DOHH2 (cell line): ENCODE data around the gene PQBP1.
A peak's percentile ranks its signal among the peaks of the same experiment; 100 is the strongest.

ENCODE experiments used
- H3F3A ChIP-seq: fragments of 200-600 bp; sonication (generic), shearing (Covaris generic); 2 replicates; pipeline ENCODE4 v1.6.0; 2016; ENCODE audit warnings: antibody characterized with exemption, mild to moderate bottlenecking; ENCODE audit not compliant: control insufficient read depth, insufficient read depth
- H3K27ac ChIP-seq: fragments of 200-600 bp; sonication (generic); 2 replicates; pipeline ENCODE4 v1.5.1; 2014; ENCODE audit warnings: low read depth, mild to moderate bottlenecking, low read length, moderate library complexity
- H3K27me3 ChIP-seq: fragments of 200-600 bp; sonication (generic); 2 replicates; pipeline ENCODE4 v1.6.1; 2014; ENCODE audit warnings: mild to moderate bottlenecking, low read length, mixed read lengths; ENCODE audit not compliant: control insufficient read depth
- H3K36me3 ChIP-seq: fragments of 200-600 bp; sonication (generic); 2 replicates; pipeline ENCODE4 v1.6.1; 2014; ENCODE audit warnings: mild to moderate bottlenecking, low read length, moderate library complexity, mixed read lengths; ENCODE audit not compliant: control insufficient read depth
- H3K4me1 ChIP-seq: fragments of 200-600 bp; sonication (generic); 2 replicates; pipeline ENCODE4 v1.6.1; 2014; ENCODE audit warnings: mild to moderate bottlenecking, low read length, mixed read lengths; ENCODE audit not compliant: control insufficient read depth
- H3K4me2 ChIP-seq: fragments of 200-600 bp; sonication (generic); 2 replicates; pipeline ENCODE4 v1.6.0; 2014; ENCODE audit warnings: mild to moderate bottlenecking, low read length, moderate library complexity
- H3K4me3 ChIP-seq: fragments of 200-600 bp; sonication (generic); 2 replicates; pipeline ENCODE4 v1.5.1; 2014; ENCODE audit warnings: mild to moderate bottlenecking, low read length, mixed read lengths
- H3K79me2 ChIP-seq: fragments of 200-600 bp; sonication (generic); 2 replicates; pipeline ENCODE4 v1.6.1; 2014; ENCODE audit warnings: mild to moderate bottlenecking, low read length, mixed read lengths; ENCODE audit not compliant: control insufficient read depth
- H3K9me2 ChIP-seq: fragments of 200-600 bp; sonication (generic); replicated peaks from 2 replicates; pipeline ENCODE4 v1.6.1; 2014; ENCODE audit warnings: mild to moderate bottlenecking, low read length, mixed read lengths; ENCODE audit not compliant: control insufficient read depth
- H3K9me3 ChIP-seq: fragments of 200-600 bp; sonication (generic); 2 replicates; pipeline ENCODE4 v1.6.1; 2014; ENCODE audit warnings: antibody characterized with exemption, low read length, mixed read lengths; ENCODE audit not compliant: control insufficient read depth, insufficient read depth
- H4K20me1 ChIP-seq: fragments of 200-600 bp; sonication (generic); 2 replicates; pipeline ENCODE4 v1.6.0; 2014; ENCODE audit warnings: low read depth, mild to moderate bottlenecking, antibody characterized with exemption, low read length, moderate library complexity; ENCODE audit not compliant: control insufficient read depth, insufficient read depth
- CTCF ChIP-seq: fragments of 200-600 bp; sonication (generic); IDR thresholded peaks from one replicate; pipeline ENCODE4 v1.5.1; 2014; ENCODE audit warnings: antibody characterized with exemption, mild to moderate bottlenecking, low read depth, low read length; ENCODE audit not compliant: poor library complexity, severe bottlenecking
- EZH2phosphoT487 ChIP-seq: fragments of 200-600 bp; sonication (generic); IDR thresholded peaks from 2 replicates; pipeline ENCODE4 v1.6.1; 2017; ENCODE audit warnings: borderline replicate concordance, mild to moderate bottlenecking, antibody characterized with exemption, low read length, moderate library complexity, mixed read lengths

PQBP1 gene

GRCh38 chrX:48920718-48921104 is 23.0 kb downstream of the PQBP1 start:
- H3K79me2 ChIP-seq: peaks cover 30% of the 10 kb centered on the region
- H3K4me1 ChIP-seq: peaks cover 28% of the 10 kb centered on the region
- peak overlapping the region; percentile 61 for H3K4me2 ChIP-seq
- peaks cover 10% of the 10 kb centered on the region for H3F3A ChIP-seq
- TF ChIP-seq EZH2phosphoT487: no peak
- TF ChIP-seq CTCF: no peak
- H3K4me3 ChIP-seq: no peak overlapping the region
- 0 out of 2 replicates have a peak, but pooled peaks cover 7% of the 10 kb centered on the region for H4K20me1 ChIP-seq
- H3K27me3 ChIP-seq: no peaks in the 10 kb centered on the region
- H3K27ac ChIP-seq: peak overlapping the region; percentile 64
- peaks cover 34% of the 10 kb centered on the region for H3K36me3 ChIP-seq
- H3K9me2 ChIP-seq: no peaks in the 10 kb centered on the region
- no peaks in the 10 kb centered on the region for H3K9me3 ChIP-seq

- Histone ChIP-seq H3K4me1 (peaks cover 33% of the 10 kb centered on the region), H4K20me1 (no peaks in the 10 kb centered on the region), H3K36me3 (peaks cover 28% of the 10 kb centered on the region), H3K79me2 (peaks cover 9% of the 10 kb centered on the region), H3K27ac (no peak overlapping the region), H3K9me3 (no peaks in the 10 kb centered on the region), H3F3A (peaks cover 10% of the 10 kb centered on the region), H3K27me3 (no peaks in the 10 kb centered on the region), H3K4me3 (no peak overlapping the region), H3K4me2 (no peak overlapping the region), H3K9me2 (no peaks in the 10 kb centered on the region)
- TF ChIP-seq CTCF: no peak
- TF ChIP-seq EZH2phosphoT487: no peak
Observed at GRCh38 chrX:48923771-48924170, 26.0 kb downstream of the PQBP1 start.

GRCh38 chrX:48924270-48924669 is 26.5 kb downstream of the PQBP1 start:
- Histone ChIP-seq H3K27ac (no peak overlapping the region), H3K79me2 (peaks cover 9% of the 10 kb centered on the region; the same call in 1 of the 2 replicates), H3K4me1 (peaks cover 32% of the 10 kb centered on the region), H3K27me3 (no peaks in the 10 kb centered on the region), H3F3A (peaks cover 10% of the 10 kb centered on the region), H3K4me3 (no peak overlapping the region), H3K36me3 (peaks cover 26% of the 10 kb centered on the region), H3K4me2 (no peak overlapping the region), H3K9me2 (no peaks in the 10 kb centered on the region), H3K9me3 (no peaks in the 10 kb centered on the region), H4K20me1 (no peaks in the 10 kb centered on the region)
- TF ChIP-seq EZH2phosphoT487 (no peak), CTCF (no peak)

- Histone ChIP-seq H3K9me3 (no peaks in the 10 kb centered on the region), H3K4me3 (no peak overlapping the region), H3K9me2 (no peaks in the 10 kb centered on the region), H3K36me3 (peaks cover 26% of the 10 kb centered on the region), H3K79me2 (peaks cover 9% of the 10 kb centered on the region; the same call in 1 of the 2 replicates), H3K4me1 (peaks cover 15% of the 10 kb centered on the region), H3K4me2 (no peak overlapping the region), H3K27ac (no peak overlapping the region), H3K27me3 (no peaks in the 10 kb centered on the region), H3F3A (no peaks in the 10 kb centered on the region), H4K20me1 (no peaks in the 10 kb centered on the region)
- no peak for TF ChIP-seq CTCF
- TF ChIP-seq EZH2phosphoT487: no peak
Observed at GRCh38 chrX:48927123-48927522, 29.4 kb downstream of the PQBP1 start.
